SK-N-SH (cell line): ENCODE measurements around the gene VEGFD. TPM values are rescaled to one million over a fixed set of nuclear protein-coding genes. Genes with fewer than 3 reads are reported as not detected.

ENCODE experiments used
- CTCF ChIA-PET: fragments of 300-600, 350-600 bp; formaldehyde crosslinking; extraction: SDS; loops from one replicate; lab custom pipeline; 2021; lab: Yijun Ruan, JAX
- POLR2A ChIA-PET: fragments of 350-600 bp; sonication (Branson Sonifier 250); formaldehyde crosslinking; extraction: SDS; loops from one replicate; lab custom pipeline; 2020; ENCODE audit warnings: antibody characterized with exemption, inconsistent platforms; lab: Yijun Ruan, JAX
- DNase-seq: peaks from one replicate; pipeline ENCODE4 v3.0.0; 2012
- H2AFZ ChIP-seq: fragments of 200-600 bp; sonication (generic); 2 replicates; pipeline ENCODE4 v1.8.1; 2016; ENCODE audit warnings: antibody characterized with exemption, mild to moderate bottlenecking, low read depth
- H3F3A ChIP-seq: fragments of 200-600 bp; sonication (generic); replicated peaks from 2 replicates; pipeline ENCODE3; 2016; ENCODE audit warnings: antibody characterized with exemption, mild to moderate bottlenecking; ENCODE audit not compliant: insufficient read depth
- H3K27ac ChIP-seq, 2 experiments: fragments of 200-500 bp in 1 of 2; fragments of 200-600 bp in 1 of 2; sonication (Bioruptor generic) in 1 of 2; sonication (generic), shearing (Covaris generic) in 1 of 2; 2 replicates each; pipeline versions ENCODE4 v1.5.1 to v1.6.1; 2014 to 2016; ENCODE audit warnings: low read depth in 2 of 2, inconsistent platforms in 1 of 2, low read length in 1 of 2, mild to moderate bottlenecking in 1 of 2, mixed read lengths in 1 of 2
- H3K27me3 ChIP-seq: fragments of 200-600 bp; sonication (generic), shearing (Covaris generic); 2 replicates; pipeline ENCODE4 v1.6.1; 2016; ENCODE audit warnings: mixed run types; ENCODE audit not compliant: insufficient read depth
- H3K36me3 ChIP-seq, 2 experiments: fragments of 200-500 bp in 1 of 2; fragments of 200-600 bp in 1 of 2; sonication (Bioruptor generic) in 1 of 2; sonication (generic) in 1 of 2; replicated peaks in 1 of 2; 2 replicates each; pipeline versions ENCODE3 to v1.5.1; 2014 to 2016; ENCODE audit warnings: low read length in 1 of 2, mild to moderate bottlenecking in 1 of 2; ENCODE audit not compliant: insufficient read depth in 2 of 2, control insufficient read depth in 1 of 2
- H3K4me1 ChIP-seq, 2 experiments: fragments of 200-500 bp in 1 of 2; fragments of 200-600 bp in 1 of 2; sonication (Bioruptor generic) in 1 of 2; sonication (generic), shearing (Covaris generic) in 1 of 2; 2 replicates each; pipeline versions ENCODE4 v1.5.1 to v1.6.1; 2014 to 2016; ENCODE audit warnings: low read depth in 1 of 2, low read length in 1 of 2, mixed run types in 1 of 2; ENCODE audit not compliant: insufficient read depth in 2 of 2, control insufficient read depth in 1 of 2
- H3K4me2 ChIP-seq: fragments of 200-600 bp; sonication (generic), shearing (Covaris generic); 2 replicates; pipeline ENCODE4 v1.6.1; 2017; ENCODE audit warnings: mixed run types
- H3K4me3 ChIP-seq, 2 experiments: fragments of 200-500 bp in 1 of 2; fragments of 200-600 bp in 1 of 2; sonication (Bioruptor generic) in 1 of 2; sonication (generic), shearing (Covaris generic) in 1 of 2; 2 replicates each; pipeline versions ENCODE4 v1.5.1 to v1.8.1; 2014 to 2016; ENCODE audit warnings: low read depth in 2 of 2, inconsistent platforms in 1 of 2, low read length in 1 of 2, mild to moderate bottlenecking in 1 of 2, mixed read lengths in 1 of 2, moderate library complexity in 1 of 2
- H3K79me2 ChIP-seq: fragments of 200-600 bp; sonication (generic); 2 replicates; pipeline ENCODE4 v1.8.1; 2017; ENCODE audit warnings: mild to moderate bottlenecking; ENCODE audit not compliant: insufficient read depth
- H3K9ac ChIP-seq: fragments of 200-600 bp; sonication (generic); 2 replicates; pipeline ENCODE4 v1.6.1; 2017; ENCODE audit warnings: mixed run types
- H3K9me2 ChIP-seq: fragments of 200-600 bp; sonication (generic); 2 replicates; pipeline ENCODE4 v1.6.1; 2017; ENCODE audit warnings: mixed run types
- H3K9me3 ChIP-seq: fragments of 200-600 bp; sonication (generic); 2 replicates; pipeline ENCODE4 v1.6.1; 2017; ENCODE audit warnings: mixed run types, mild to moderate bottlenecking, moderate library complexity
- H4K20me1 ChIP-seq: fragments of 200-600 bp; sonication (generic); 2 replicates; pipeline ENCODE4 v1.6.1; 2017; ENCODE audit warnings: mild to moderate bottlenecking, mixed run types; ENCODE audit not compliant: insufficient read depth
- CHD2 ChIP-seq: fragments of 150-350 bp; IDR thresholded peaks from 2 replicates; pipeline ENCODE4 v1.6.1; 2018; ENCODE audit warnings: low read length; ENCODE audit not compliant: partially characterized antibody
- ELF1 ChIP-seq: IDR thresholded peaks from 2 replicates; pipeline ENCODE4 v1.4.0; 2012
- EP300 ChIP-seq, 2 experiments: IDR thresholded peaks; 2 replicates each; pipeline versions ENCODE4 v1.4.0 to v1.6.1; 2012; ENCODE audit warnings: borderline replicate concordance in 1 of 2, low read depth in 1 of 2, low read length in 1 of 2
- FOXM1 ChIP-seq: IDR thresholded peaks from 2 replicates; pipeline ENCODE4 v1.4.0; 2012; ENCODE audit warnings: low read depth, mild to moderate bottlenecking
- NFIC ChIP-seq: IDR thresholded peaks from 2 replicates; pipeline ENCODE4 v1.4.0; 2012; ENCODE audit warnings: borderline replicate concordance
- NRF1 ChIP-seq: IDR thresholded peaks from 2 replicates; pipeline ENCODE4 v1.6.1; 2012; ENCODE audit warnings: low read depth, mild to moderate bottlenecking, low read length
- RAD21 ChIP-seq: IDR thresholded peaks from 2 replicates; pipeline ENCODE4 v1.6.1; 2012; ENCODE audit warnings: mild to moderate bottlenecking, low read length
- RCOR1 ChIP-seq: fragments of 150-350 bp; IDR thresholded peaks from 2 replicates; pipeline ENCODE4 v1.6.1; 2017; ENCODE audit warnings: antibody characterized with exemption, low read length
- RFX5 ChIP-seq: IDR thresholded peaks from 2 replicates; pipeline ENCODE4 v1.6.1; 2012; ENCODE audit warnings: mild to moderate bottlenecking, improper control_type of control experiment, low read length
- TAF1 ChIP-seq: IDR thresholded peaks from 2 replicates; pipeline ENCODE4 v1.6.1; 2012; ENCODE audit warnings: low read depth, mild to moderate bottlenecking, low read length, moderate library complexity, borderline replicate concordance
- TCF12 ChIP-seq: IDR thresholded peaks from 2 replicates; pipeline ENCODE4 v1.4.0; 2012
- TEAD4 ChIP-seq: IDR thresholded peaks from 2 replicates; pipeline ENCODE4 v1.4.0; 2012; ENCODE audit warnings: mild to moderate bottlenecking, borderline replicate concordance; ENCODE audit not compliant: insufficient read depth
- WGBS: methylation state at CpG from one replicate; pipeline ENCODE4 v1.1.6; 2017; ENCODE audit warnings: low lambda C conversion rate; 5-methylcytosine and 5-hydroxymethylcytosine counted together
- polyA plus RNA-seq, 3 experiments: library from polyadenylated mRNA; depleted of rRNA; stranded (reverse); fragments of >200 nt; gene quantifications; 2 replicates each; pipeline ENCODE4 v1.2.3, GENCODE V29; 2012
- TF ChIP-seq, protein P1 (sequence below): IDR thresholded peaks from 2 replicates; pipeline ENCODE4 v1.4.0; 2012; ENCODE audit warnings: low read depth, borderline replicate concordance
- TF ChIP-seq, protein P2 (sequence below): IDR thresholded peaks from 2 replicates; pipeline ENCODE4; 2012
- TF ChIP-seq, protein P3 (sequence below): fragments of 150-350 bp; IDR thresholded peaks from 2 replicates; pipeline ENCODE4 v1.6.1; 2017; ENCODE audit warnings: antibody characterized with exemption, low read length, low read depth, borderline replicate concordance

VEGFD gene
- polyA plus RNA-seq, 1 of the 3 experiments (the other 2 are of a cell fraction): 5.3 TPM

DNA sequence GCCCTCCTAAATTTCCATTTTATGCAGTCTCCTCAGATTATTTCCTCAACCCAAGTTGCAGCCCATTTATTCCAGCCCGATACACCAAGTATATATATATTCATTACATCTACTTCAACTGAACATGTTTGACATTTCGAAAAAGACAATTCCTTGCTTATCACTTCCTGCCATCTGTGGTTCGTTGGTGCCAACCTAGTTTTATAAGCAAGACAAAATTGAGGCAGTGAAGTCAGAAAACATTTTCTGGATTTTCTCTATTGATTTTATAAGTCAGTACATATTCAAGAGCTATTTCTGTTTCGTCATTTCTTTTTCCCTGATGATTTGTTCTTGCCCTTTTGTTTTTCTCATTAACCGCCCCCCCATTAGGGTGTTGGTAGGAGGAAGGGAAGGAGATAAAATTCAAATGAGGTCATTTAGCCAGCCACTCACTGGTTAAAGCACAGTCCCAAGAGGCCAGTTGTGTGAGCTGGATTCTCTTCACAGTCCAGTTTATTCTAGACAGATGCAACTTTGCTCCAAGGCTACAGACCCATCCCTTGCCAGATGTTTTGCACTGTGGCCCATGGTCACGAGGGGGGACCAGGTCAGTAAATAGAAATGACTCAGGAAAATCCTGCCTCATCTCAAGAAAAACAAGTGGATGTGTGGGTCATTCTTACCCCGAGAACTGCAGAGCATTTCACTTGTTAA lies 20.3 kb upstream of the VEGFD start:
- Histone ChIP-seq H3K4me3 (no peak overlapping the region), H3K4me2 (no peak overlapping the region), H3K4me1 (peaks cover 0 to 32% of the 10 kb centered on the region in 2 experiments; a peak in 3 of 4 replicates), H3F3A (no peaks in the 10 kb centered on the region), H3K36me3 (no peaks in the 10 kb centered on the region), H2AFZ (no peak overlapping the region), H4K20me1 (no peaks in the 10 kb centered on the region), H3K27ac (peak overlapping the region in 1 of 2 experiments; percentile 94; a peak in 3 of 4 replicates), H3K9me2 (no peaks in the 10 kb centered on the region), H3K9me3 (no peaks in the 10 kb centered on the region), H3K79me2 (no peaks in the 10 kb centered on the region), H3K9ac (no peak overlapping the region), H3K27me3 (no peaks in the 10 kb centered on the region)
- ChIA-PET POLR2A (interaction anchor here (0.6 to 1.0 kb wide), 3 partner anchors 14 to 58 kb away, joined by 3 to 4 read pairs (median 3); no protein-coding TSS in a partner anchor), CTCF (interaction anchor here (1.0 kb wide), 1 partner anchor 8 kb away, joined by 3 read pairs; no protein-coding TSS in a partner anchor)
- 36% methylated on average over 7 of the region's 7 CpGs for WGBS
- DNase-seq: peak; percentile 43
- TF ChIP-seq TEAD4 (no peak), TCF12 (peak; percentile 35; the same call in 1 of the 2 replicates), RFX5 (no peak), FOXM1 (no peak), TAF1 (no peak), CHD2 (no peak), NRF1 (no peak), RAD21 (no peak), EP300 (IDR thresholded peaks at IDR 0.05; ENCODE audit: borderline replicate concordance in 1 of 2, low read depth in 1 of 2, low read length in 1 of 2) (peak; percentile 11 to 42; a peak in 1 of 4 replicates)
- TF ChIP-seq, protein P1, sequence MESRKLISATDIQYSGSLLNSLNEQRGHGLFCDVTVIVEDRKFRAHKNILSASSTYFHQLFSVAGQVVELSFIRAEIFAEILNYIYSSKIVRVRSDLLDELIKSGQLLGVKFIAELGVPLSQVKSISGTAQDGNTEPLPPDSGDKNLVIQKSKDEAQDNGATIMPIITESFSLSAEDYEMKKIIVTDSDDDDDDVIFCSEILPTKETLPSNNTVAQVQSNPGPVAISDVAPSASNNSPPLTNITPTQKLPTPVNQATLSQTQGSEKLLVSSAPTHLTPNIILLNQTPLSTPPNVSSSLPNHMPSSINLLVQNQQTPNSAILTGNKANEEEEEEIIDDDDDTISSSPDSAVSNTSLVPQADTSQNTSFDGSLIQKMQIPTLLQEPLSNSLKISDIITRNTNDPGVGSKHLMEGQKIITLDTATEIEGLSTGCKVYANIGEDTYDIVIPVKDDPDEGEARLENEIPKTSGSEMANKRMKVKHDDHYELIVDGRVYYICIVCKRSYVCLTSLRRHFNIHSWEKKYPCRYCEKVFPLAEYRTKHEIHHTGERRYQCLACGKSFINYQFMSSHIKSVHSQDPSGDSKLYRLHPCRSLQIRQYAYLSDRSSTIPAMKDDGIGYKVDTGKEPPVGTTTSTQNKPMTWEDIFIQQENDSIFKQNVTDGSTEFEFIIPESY: no peak
- TF ChIP-seq, protein P2, sequence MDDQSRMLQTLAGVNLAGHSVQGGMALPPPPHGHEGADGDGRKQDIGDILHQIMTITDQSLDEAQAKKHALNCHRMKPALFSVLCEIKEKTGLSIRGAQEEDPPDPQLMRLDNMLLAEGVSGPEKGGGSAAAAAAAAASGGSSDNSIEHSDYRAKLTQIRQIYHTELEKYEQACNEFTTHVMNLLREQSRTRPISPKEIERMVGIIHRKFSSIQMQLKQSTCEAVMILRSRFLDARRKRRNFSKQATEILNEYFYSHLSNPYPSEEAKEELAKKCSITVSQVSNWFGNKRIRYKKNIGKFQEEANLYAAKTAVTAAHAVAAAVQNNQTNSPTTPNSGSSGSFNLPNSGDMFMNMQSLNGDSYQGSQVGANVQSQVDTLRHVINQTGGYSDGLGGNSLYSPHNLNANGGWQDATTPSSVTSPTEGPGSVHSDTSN: no peak

GRCh38 chrX:15401378-15401777 lies 17.2 kb upstream of the VEGFD start:
- Histone ChIP-seq H3K79me2 (no peaks in the 10 kb centered on the region), H3K9me3 (no peaks in the 10 kb centered on the region), H3K9ac (no peak overlapping the region), H3K4me2 (no peak overlapping the region), H3K4me1 (peaks cover 0 to 25% of the 10 kb centered on the region in 2 experiments; a peak in 3 of 4 replicates), H3K27me3 (no peaks in the 10 kb centered on the region), H4K20me1 (no peaks in the 10 kb centered on the region), H3K4me3 (no peak overlapping the region), H3K27ac (peak overlapping the region in 1 of 2 experiments; percentile 94; a peak in 2 of 4 replicates), H3K9me2 (no peaks in the 10 kb centered on the region), H3F3A (no peaks in the 10 kb centered on the region), H3K36me3 (no peaks in the 10 kb centered on the region), H2AFZ (no peak overlapping the region)
- ChIA-PET CTCF (interaction anchor here (0.9 to 1.6 kb wide), 2 partner anchors 17 to 52 kb away, joined by 3 to 4 read pairs; no protein-coding TSS in a partner anchor), POLR2A (no interaction called here)
- no peak for DNase-seq
- WGBS: 10% methylated on average over 2 of the region's 2 CpGs
- TF ChIP-seq CHD2 (peak; percentile 21), NFIC (peak; percentile 83), EP300 (IDR thresholded peaks at IDR 0.05; ENCODE audit: borderline replicate concordance in 1 of 2, low read depth in 1 of 2, low read length in 1 of 2) (peak; percentile 47 to 71; a peak in 3 of 4 replicates), ELF1 (no peak), TCF12 (peak; percentile 65), TEAD4 (peak; percentile 53; the same call in 1 of the 2 replicates), RCOR1 (0 out of 2 replicates have a peak, but pooled peaks have one; percentile 31)
- TF ChIP-seq, protein P3, sequence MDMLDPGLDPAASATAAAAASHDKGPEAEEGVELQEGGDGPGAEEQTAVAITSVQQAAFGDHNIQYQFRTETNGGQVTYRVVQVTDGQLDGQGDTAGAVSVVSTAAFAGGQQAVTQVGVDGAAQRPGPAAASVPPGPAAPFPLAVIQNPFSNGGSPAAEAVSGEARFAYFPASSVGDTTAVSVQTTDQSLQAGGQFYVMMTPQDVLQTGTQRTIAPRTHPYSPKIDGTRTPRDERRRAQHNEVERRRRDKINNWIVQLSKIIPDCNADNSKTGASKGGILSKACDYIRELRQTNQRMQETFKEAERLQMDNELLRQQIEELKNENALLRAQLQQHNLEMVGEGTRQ: no peak
- TF ChIP-seq, protein P2: peak; percentile 25; the same call in 1 of the 2 replicates
